ENCODE results near the gene MRGPRD.

DNA sequence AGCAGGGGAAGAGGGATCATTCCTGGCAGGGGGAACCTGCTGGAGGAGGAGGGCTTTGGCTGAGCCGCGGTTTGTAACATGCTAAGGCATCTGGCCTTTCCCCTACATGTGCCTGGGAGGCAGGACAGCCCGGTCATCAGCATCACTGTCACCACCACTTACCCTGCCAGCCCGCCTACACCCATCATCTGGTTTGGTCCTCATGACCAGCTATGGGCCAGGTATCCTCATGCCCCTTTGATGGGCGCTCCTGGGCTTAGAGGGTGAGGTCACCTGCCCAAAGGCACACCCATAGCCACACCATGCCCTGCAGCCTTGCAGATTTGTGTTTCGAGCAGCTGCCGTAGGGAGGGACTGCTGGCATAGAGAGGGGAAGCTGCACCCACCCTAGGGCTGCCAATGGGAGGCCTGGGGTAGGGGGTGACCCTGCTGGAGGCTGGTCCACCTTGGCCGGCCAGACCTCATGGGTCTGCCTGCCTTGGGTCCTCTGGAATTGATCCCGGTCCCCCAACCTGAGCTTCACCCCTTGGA is 29.6 kb upstream of the MRGPRD start:
- TF ChIP-seq, protein P1, sequence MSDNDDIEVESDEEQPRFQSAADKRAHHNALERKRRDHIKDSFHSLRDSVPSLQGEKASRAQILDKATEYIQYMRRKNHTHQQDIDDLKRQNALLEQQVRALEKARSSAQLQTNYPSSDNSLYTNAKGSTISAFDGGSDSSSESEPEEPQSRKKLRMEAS (IDR thresholded peaks at IDR 0.05; ENCODE audit: low read depth, low read length), result no peak
- TF ChIP-seq, protein P2, sequence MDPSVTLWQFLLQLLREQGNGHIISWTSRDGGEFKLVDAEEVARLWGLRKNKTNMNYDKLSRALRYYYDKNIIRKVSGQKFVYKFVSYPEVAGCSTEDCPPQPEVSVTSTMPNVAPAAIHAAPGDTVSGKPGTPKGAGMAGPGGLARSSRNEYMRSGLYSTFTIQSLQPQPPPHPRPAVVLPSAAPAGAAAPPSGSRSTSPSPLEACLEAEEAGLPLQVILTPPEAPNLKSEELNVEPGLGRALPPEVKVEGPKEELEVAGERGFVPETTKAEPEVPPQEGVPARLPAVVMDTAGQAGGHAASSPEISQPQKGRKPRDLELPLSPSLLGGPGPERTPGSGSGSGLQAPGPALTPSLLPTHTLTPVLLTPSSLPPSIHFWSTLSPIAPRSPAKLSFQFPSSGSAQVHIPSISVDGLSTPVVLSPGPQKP (IDR thresholded peaks at IDR 0.05; ENCODE audit: low read depth, low read length), result no peak
- TF ChIP-seq MXI1 (IDR thresholded peaks at IDR 0.05; ENCODE audit: low read depth, low read length) (no peak), JUNB (IDR thresholded peaks at IDR 0.05) (no peak), EED (IDR thresholded peaks at IDR 0.05; ENCODE audit: low read depth) (no peak), FOXM1 (IDR thresholded peaks at IDR 0.05; ENCODE audit: low read depth, low read length) (no peak), TBL1XR1 (IDR thresholded peaks at IDR 0.05; ENCODE audit: low read depth, low read length) (no peak)
- TF ChIP-seq, protein P3, sequence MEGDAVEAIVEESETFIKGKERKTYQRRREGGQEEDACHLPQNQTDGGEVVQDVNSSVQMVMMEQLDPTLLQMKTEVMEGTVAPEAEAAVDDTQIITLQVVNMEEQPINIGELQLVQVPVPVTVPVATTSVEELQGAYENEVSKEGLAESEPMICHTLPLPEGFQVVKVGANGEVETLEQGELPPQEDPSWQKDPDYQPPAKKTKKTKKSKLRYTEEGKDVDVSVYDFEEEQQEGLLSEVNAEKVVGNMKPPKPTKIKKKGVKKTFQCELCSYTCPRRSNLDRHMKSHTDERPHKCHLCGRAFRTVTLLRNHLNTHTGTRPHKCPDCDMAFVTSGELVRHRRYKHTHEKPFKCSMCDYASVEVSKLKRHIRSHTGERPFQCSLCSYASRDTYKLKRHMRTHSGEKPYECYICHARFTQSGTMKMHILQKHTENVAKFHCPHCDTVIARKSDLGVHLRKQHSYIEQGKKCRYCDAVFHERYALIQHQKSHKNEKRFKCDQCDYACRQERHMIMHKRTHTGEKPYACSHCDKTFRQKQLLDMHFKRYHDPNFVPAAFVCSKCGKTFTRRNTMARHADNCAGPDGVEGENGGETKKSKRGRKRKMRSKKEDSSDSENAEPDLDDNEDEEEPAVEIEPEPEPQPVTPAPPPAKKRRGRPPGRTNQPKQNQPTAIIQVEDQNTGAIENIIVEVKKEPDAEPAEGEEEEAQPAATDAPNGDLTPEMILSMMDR (IDR thresholded peaks at IDR 0.05 in 2 of 3, conservative IDR thresholded peaks at IDR 0.05 in 1 of 3; ENCODE audit: control insufficient read depth in 2 of 3, extremely low read depth in 1 of 3, insufficient read depth in 1 of 3, low read depth in 3 of 3, low read length in 3 of 3), result no peak

Data from GM12878 (cell line).